Uterus (tissue), 4 donors: ENCODE data around the gene MGST2. TPM values are rescaled to one million over a fixed set of nuclear protein-coding genes. Genes with fewer than 3 reads are reported as not detected.
A peak's percentile ranks its signal among the peaks of the same experiment; 100 is the strongest.
"Not testable (repeated sequence)": the region's sequence is repeated elsewhere in the genome, so short reads cannot be mapped to it uniquely, and the experiment has no call there.

Source experiments
- DNase-seq, 2 donors: peaks; one replicate each; pipeline ENCODE4 v3.0.0-alpha.2; 2019 to 2020
- H3K27ac ChIP-seq, 2 donors: fragments of 200-600 bp; sonication (generic); 1 replicate in 1 of 2; 2 replicates in 1 of 2; pipeline ENCODE4 v1.5.1; 2016 to 2018
- H3K27me3 ChIP-seq, 2 donors: fragments of 200-600 bp; sonication (generic); one replicate each; pipeline ENCODE4 v1.5.1; 2018 to 2019; ENCODE audit warnings: control low read depth in 1 of 2
- H3K36me3 ChIP-seq, 2 donors: fragments of 200-600 bp; sonication (generic); one replicate each; pipeline ENCODE4 v1.5.1; 2019; ENCODE audit warnings: control low read depth in 1 of 2
- H3K4me1 ChIP-seq, 2 donors: fragments of 200-600 bp; sonication (generic); one replicate each; pipeline ENCODE4 v1.5.1; 2018 to 2019; ENCODE audit warnings: control low read depth in 1 of 2
- H3K4me3 ChIP-seq, 2 donors: fragments of 200-600 bp; sonication (generic); 1 replicate in 1 of 2; 2 replicates in 1 of 2; pipeline ENCODE4 v1.5.1; 2018 to 2019; ENCODE audit warnings: mild to moderate bottlenecking in 1 of 2
- H3K9me3 ChIP-seq, 2 donors: fragments of 200-600 bp; sonication (generic); one replicate each; pipeline ENCODE4 v1.5.1; 2019; ENCODE audit warnings: control low read depth in 1 of 2
- POLR2A ChIP-seq, 2 donors: fragments of 450-650 bp; IDR thresholded peaks; one replicate each; pipeline ENCODE4 v1.6.1; 2016; ENCODE audit warnings: antibody characterized with exemption in 2 of 2, mild to moderate bottlenecking in 1 of 2, moderate library complexity in 1 of 2
- intact Hi-C: fragments of 100-400 bp; cut with DNase I; formaldehyde crosslinking; loops from one replicate; pipeline ENCODE4 v1.15.1; 2023; ENCODE audit warnings: low total_unique reads
- total RNA-seq, 4 donors: library from RNA; depleted of rRNA in 3 of 4; stranded (reverse); fragments of >200 nt in 3 of 4; gene quantifications; one replicate each; pipeline versions ENCODE4 v1.1.0 to v1.2.4, GENCODE V29; 2014 to 2023
- TF ChIP-seq, protein P1 (sequence below), 4 experiments: fragments of 200-600 bp in 2 of 4; fragments of 450-650 bp in 2 of 4; sonication (generic) in 2 of 4; IDR thresholded peaks; one replicate each; pipeline ENCODE4 v1.5.1; 2016 to 2019; ENCODE audit warnings: antibody characterized with exemption in 4 of 4, mild to moderate bottlenecking in 2 of 4, moderate library complexity in 1 of 4
- donor health status: DM: yes; HTN: yes; CAD: no.

Gene MGST2
- total RNA-seq, 4 donors from 2014 or later: 19.4 to 141 (median 40.7) TPM

DNA sequence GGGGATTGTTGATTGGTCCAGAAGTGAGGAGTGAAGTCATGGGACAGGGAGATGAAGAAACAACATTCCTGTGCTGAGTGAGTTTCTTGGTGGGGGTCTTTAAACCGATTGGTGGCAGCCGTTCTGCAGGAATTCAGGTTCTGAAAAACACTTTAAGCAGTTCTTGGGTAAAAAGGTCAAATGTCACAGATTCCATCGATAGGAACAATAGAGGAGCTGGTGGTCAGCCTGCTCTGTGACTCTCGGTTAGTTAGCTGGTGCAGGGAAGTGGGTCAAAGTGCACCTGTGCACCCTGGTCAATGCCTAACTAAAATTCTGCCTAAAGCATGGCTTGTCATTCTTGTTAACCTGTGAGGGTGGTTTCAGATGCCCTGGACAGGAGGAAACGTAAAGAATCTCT is 34.6 kb upstream of the MGST2 start:
- no peak for DNase-seq
- no peak overlapping the region for H3K27ac ChIP-seq
- no peaks in the 10 kb centered on the region for H3K9me3 ChIP-seq
- no peak for TF ChIP-seq POLR2A (IDR thresholded peaks at IDR 0.05)
- H3K4me3 ChIP-seq: no peak overlapping the region
- no peaks in the 10 kb centered on the region for H3K36me3 ChIP-seq
- H3K4me1 ChIP-seq: no peaks in the 10 kb centered on the region
- intact Hi-C loops: loop anchor here (10.0 kb wide), 1 partner anchor 136 kb away; no protein-coding TSS in a partner anchor
- H3K27me3 ChIP-seq: no peaks in the 10 kb centered on the region

DNA sequence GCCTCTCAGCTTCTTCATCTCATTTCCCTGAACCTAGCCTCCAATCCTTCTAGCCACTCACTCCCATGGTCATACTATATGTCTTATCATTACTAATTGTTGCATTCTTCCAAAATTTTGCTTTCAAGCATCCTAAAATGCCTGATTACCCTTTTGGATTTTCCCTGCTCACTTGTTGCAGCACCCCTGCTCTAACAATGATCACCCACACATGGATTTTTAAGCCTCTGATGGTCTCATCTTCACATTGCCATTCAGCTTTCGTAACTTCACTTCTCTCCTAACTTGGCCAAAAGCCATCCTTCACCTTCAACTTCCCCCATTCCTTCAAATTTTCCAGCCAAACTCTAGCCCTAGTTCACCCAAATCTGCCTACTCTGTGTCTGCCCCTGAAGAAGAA is 33.8 kb upstream of the MGST2 start:
- no peak overlapping the region for H3K27ac ChIP-seq
- no peak for TF ChIP-seq POLR2A (IDR thresholded peaks at IDR 0.05)
- TF ChIP-seq, protein P1, sequence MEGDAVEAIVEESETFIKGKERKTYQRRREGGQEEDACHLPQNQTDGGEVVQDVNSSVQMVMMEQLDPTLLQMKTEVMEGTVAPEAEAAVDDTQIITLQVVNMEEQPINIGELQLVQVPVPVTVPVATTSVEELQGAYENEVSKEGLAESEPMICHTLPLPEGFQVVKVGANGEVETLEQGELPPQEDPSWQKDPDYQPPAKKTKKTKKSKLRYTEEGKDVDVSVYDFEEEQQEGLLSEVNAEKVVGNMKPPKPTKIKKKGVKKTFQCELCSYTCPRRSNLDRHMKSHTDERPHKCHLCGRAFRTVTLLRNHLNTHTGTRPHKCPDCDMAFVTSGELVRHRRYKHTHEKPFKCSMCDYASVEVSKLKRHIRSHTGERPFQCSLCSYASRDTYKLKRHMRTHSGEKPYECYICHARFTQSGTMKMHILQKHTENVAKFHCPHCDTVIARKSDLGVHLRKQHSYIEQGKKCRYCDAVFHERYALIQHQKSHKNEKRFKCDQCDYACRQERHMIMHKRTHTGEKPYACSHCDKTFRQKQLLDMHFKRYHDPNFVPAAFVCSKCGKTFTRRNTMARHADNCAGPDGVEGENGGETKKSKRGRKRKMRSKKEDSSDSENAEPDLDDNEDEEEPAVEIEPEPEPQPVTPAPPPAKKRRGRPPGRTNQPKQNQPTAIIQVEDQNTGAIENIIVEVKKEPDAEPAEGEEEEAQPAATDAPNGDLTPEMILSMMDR (IDR thresholded peaks at IDR 0.05): no peak
- H3K27me3 ChIP-seq: no peaks in the 10 kb centered on the region
- no peaks in the 10 kb centered on the region for H3K9me3 ChIP-seq
- no peaks in the 10 kb centered on the region for H3K4me1 ChIP-seq
- no peak overlapping the region for H3K4me3 ChIP-seq
- H3K36me3 ChIP-seq: no peaks in the 10 kb centered on the region
- DNase-seq: no peak
- intact Hi-C loops: loop anchor here (10.0 kb wide), 1 partner anchor 137 kb away; no protein-coding TSS in a partner anchor

DNA sequence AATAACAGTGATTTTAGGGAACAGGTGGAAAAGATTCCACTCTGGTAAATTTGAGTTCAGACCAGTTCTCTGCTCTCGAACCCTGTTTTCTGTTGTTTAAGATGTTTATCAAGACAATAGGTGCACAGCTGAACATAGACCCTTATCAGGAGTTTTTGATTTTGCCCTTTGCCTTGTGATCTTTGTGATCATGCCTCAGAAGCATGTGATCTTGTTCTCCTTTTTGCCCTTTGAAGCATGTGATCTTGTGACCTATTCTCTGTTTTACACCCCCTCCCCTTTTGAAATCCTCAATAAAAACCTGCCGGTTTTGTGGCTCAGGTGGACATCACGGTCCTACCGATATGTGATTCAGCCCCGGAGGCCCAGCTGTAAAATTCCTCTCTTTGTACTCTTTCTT is 32.9 kb upstream of the MGST2 start:
- not testable (repeated sequence) for H3K4me3 ChIP-seq, H3K27me3 ChIP-seq, H3K4me1 ChIP-seq, DNase-seq, H3K27ac ChIP-seq, H3K36me3 ChIP-seq, H3K9me3 ChIP-seq
- intact Hi-C loops: loop anchor here (10.0 kb wide), 1 partner anchor 138 kb away; no protein-coding TSS in a partner anchor

DNA sequence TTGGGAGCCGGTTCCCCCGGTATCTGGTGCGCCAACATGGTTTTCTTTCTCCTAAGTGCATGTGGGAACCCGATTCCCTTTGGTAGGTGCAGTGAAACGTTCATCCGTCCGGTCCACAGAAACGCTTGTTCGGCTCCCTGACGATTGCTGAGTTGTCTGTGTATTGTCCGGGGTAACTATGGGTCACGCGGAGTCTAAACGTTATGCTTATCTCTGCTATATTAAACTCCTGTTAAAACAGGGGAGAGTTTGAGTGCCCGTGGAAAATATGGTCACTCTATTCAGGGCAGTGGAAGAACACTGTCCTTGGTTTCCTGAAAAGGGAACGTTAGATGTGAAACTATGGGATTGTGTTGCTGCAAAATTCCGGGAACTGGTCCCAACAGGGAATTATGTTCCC is 32.4 kb upstream of the MGST2 start:
- TF ChIP-seq POLR2A (IDR thresholded peaks at IDR 0.05): no peak
- TF ChIP-seq, protein P1 (IDR thresholded peaks at IDR 0.05): no peak
- H3K36me3 ChIP-seq: no peaks in the 10 kb centered on the region
- H3K9me3 ChIP-seq: no peaks in the 10 kb centered on the region
- H3K27ac ChIP-seq: no peak overlapping the region
- peak overlapping the region; percentile 10 to 24 for H3K4me3 ChIP-seq
- no peaks in the 10 kb centered on the region for H3K27me3 ChIP-seq
- intact Hi-C loops: loop anchor here (10.0 kb wide), 1 partner anchor 138 kb away; no protein-coding TSS in a partner anchor
- DNase-seq: no peak
- no peaks in the 10 kb centered on the region for H3K4me1 ChIP-seq

DNA sequence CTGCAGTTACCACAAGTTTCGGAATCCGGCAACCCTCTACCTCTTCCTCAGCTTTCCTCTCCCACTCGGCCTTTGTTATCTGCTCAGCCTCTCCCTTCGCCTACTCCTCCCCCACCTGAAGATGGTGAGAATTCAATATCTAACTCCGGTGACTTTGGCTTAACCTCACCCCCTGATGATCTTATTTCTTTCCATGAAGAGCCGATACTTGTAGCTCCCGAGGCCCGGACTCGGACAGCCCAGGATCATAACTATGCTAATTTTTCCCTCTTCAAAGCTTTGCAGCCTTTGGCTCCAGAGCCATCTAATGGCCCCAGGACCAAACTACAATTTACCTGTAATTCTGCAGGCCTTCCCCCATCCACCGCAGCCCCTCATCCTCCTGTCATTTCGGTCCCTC is 32.0 kb upstream of the MGST2 start:
- intact Hi-C loops: loop anchor here (10.0 kb wide), 1 partner anchor 139 kb away; no protein-coding TSS in a partner anchor

DNA sequence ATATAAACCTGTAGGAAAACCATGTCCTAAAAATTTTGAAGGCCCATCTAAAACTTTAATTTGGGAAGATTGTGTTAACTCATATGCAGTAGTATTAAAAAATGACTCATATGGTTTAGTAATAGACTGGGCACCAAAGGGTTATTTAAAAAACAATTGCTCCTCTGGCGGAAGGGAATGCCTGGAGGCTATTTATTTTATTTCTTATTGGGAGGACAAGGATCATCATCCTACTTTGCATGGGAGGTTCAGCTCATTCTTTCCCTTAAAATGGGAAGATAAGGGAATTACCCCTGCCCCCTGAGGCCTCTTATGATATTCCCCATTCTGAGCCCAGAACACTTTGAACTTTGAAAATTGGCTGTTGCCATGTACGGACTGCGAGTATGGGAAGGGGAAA is 29.7 kb upstream of the MGST2 start:
- TF ChIP-seq POLR2A (IDR thresholded peaks at IDR 0.05): no peak
- TF ChIP-seq, protein P1 (IDR thresholded peaks at IDR 0.05): no peak
- H3K27ac ChIP-seq: no peak overlapping the region

More for the DNA sequence above, 32.0 kb upstream of the MGST2 start:
- Histone ChIP-seq H3K4me3 (peak overlapping the region; percentile 10 to 24), H3K27me3 (no peaks in the 10 kb centered on the region), H3K4me1 (no peaks in the 10 kb centered on the region), H3K9me3 (no peaks in the 10 kb centered on the region), H3K27ac (no peak overlapping the region), H3K36me3 (no peaks in the 10 kb centered on the region)
- DNase-seq: peak; percentile 33 to 51
- TF ChIP-seq POLR2A (IDR thresholded peaks at IDR 0.05): no peak
- TF ChIP-seq, protein P1 (IDR thresholded peaks at IDR 0.05): peak; percentile 49 to 68 (median 58)

DNA sequence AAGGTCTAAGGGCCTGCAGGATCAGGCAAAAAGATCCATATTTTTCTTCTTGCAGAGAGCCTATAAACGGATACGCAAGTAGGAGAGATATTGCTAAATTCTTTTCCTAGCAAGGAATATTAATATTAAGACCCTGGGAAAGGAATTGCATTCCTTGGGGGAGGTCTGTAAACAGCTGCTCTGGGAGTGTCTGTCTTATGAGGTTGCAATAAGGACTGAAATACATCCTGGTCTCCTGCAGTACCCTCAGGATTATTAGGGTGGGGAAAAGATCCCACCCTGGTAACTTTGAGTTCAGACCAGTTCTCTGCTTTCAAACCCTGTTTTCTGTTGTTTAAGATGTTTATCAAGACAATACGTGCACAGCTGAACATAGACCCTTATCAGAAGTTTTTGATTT is 27.3 kb upstream of the MGST2 start:
- H3K27ac ChIP-seq, H3K9me3 ChIP-seq, H3K4me1 ChIP-seq, DNase-seq, H3K27me3 ChIP-seq, H3K36me3 ChIP-seq, H3K4me3 ChIP-seq: not testable (repeated sequence)
- intact Hi-C loops: loop anchor here (10.0 kb wide), 1 partner anchor 144 kb away; no protein-coding TSS in a partner anchor

More for the DNA sequence above, 29.7 kb upstream of the MGST2 start:
- Histone ChIP-seq H3K4me1 (no peaks in the 10 kb centered on the region), H3K27me3 (no peaks in the 10 kb centered on the region), H3K4me3 (no peak overlapping the region), H3K9me3 (no peaks in the 10 kb centered on the region), H3K36me3 (no peaks in the 10 kb centered on the region)
- intact Hi-C loops: loop anchor here (10.0 kb wide), 1 partner anchor 141 kb away; no protein-coding TSS in a partner anchor
- no peak for DNase-seq
